ENCODE measurements around the gene SH3PXD2B. TPM values are rescaled to one million over a fixed set of nuclear protein-coding genes. Genes with fewer than 3 reads are reported as not detected.

Gene SH3PXD2B
- total and polyA plus RNA-seq, 2 donors (not counting 1 experiment from before 2014, with no cell fraction given) = not detected

DNA sequence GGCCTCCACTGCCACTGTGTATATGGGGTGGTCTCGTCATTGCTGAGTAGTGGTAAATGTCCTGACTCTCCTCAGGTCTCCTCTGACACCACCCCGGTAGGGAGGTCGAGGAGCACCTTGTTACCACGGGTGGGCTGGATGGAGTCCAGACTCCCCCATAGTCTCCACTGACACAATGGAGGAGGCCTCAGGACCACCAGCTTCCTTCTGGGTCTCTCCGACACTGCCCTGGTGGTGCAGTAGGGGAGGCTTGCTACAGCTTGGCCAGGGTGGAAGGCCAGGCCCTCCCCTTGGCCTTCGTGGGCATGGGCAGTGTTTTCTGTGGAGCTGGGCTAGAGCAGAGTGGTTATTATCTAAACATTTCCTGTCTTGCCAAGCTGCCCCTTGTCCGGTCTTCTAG is 15.4 kb upstream of the SH3PXD2B start:
- TF ChIP-seq CTCF (IDR thresholded peaks at IDR 0.05) (no peak), EZH2 (IDR thresholded peaks at IDR 0.05; ENCODE audit: borderline replicate concordance, insufficient read depth, low read depth, low read length, poor library complexity, severe bottlenecking) (no peak)
- Mint-ChIP-seq H3K4me3 (no peak overlapping the region), H3K4me1 (no peaks in the 10 kb centered on the region), H3K27me3 (peaks cover 22% of the 10 kb centered on the region), H3K9me3 (ENCODE audit: insufficient read depth) (no peaks in the 10 kb centered on the region), H3K27ac (no peak overlapping the region)
- no peak for ATAC-seq (ENCODE audit: low read depth)
- ChIA-PET POLR2A (no interaction called here), CTCF (interaction anchor here (1.2 kb wide), 1 partner anchor 9 kb away, joined by 3 read pairs; no protein-coding TSS in a partner anchor)
- intact Hi-C loops (cut with micrococcal nuclease) = no loop called here
- no peaks in the 10 kb centered on the region for H3K79me2 ChIP-seq (ENCODE audit: control insufficient read depth, insufficient read depth, low read length)
- H3K27ac ChIP-seq (ENCODE audit: low read length in 2 of 2) = no peak overlapping the region
- 87% methylated on average over 5 of the region's 7 CpGs for WGBS (ENCODE audit: insufficient coverage)
- no peaks in the 10 kb centered on the region for H3K4me1 ChIP-seq (ENCODE audit: control insufficient read depth in 2 of 2, insufficient read depth in 2 of 2, low read length in 2 of 2)
- H2AFZ ChIP-seq (ENCODE audit: insufficient read depth, low read depth, low read length, poor library complexity, severe bottlenecking) = no peak overlapping the region
- no peak overlapping the region for H3K9ac ChIP-seq (ENCODE audit: low read length)
- H3K4me2 ChIP-seq (replicated peaks; ENCODE audit: low read depth, low read length, poor library complexity, severe bottlenecking) = no peak overlapping the region
- H3K27me3 ChIP-seq (replicated peaks in 1 of 4; ENCODE audit: control extremely low read depth in 1 of 4, control insufficient read depth in 3 of 4, insufficient read depth in 4 of 4, low read length in 3 of 4) = peaks cover 0 to 6% (median 1%) of the 10 kb centered on the region in 4 experiments
- no peaks in the 10 kb centered on the region for H4K20me1 ChIP-seq (ENCODE audit: control insufficient read depth, insufficient read depth, low read length, poor library complexity, severe bottlenecking)
- no peaks in the 10 kb centered on the region for H3K36me3 ChIP-seq (replicated peaks in 1 of 2; ENCODE audit: control extremely low read depth in 1 of 2, control insufficient read depth in 1 of 2, extremely low read depth in 1 of 2, insufficient read depth in 2 of 2, low read length in 1 of 2)
- peaks cover 0 to 4% (median 0%) of the 10 kb centered on the region in 3 donors for H3K9me3 ChIP-seq (ENCODE audit: control extremely low read depth in 1 of 3, control insufficient read depth in 2 of 3, insufficient read depth in 1 of 3, low read length in 2 of 3)
- DNase-seq = no peak
- H3K4me3 ChIP-seq (ENCODE audit: control extremely low read depth in 1 of 5, extremely low read depth in 1 of 5, insufficient read depth in 1 of 5, low read depth in 2 of 5, low read length in 4 of 5) = no peak overlapping the region

- TF ChIP-seq EZH2 (IDR thresholded peaks at IDR 0.05; ENCODE audit: borderline replicate concordance, insufficient read depth, low read depth, low read length, poor library complexity, severe bottlenecking) = no peak
- no peak for TF ChIP-seq CTCF (IDR thresholded peaks at IDR 0.05)
- no peak overlapping the region for H3K4me3 Mint-ChIP-seq
- Histone ChIP-seq H3K79me2 (ENCODE audit: control insufficient read depth, insufficient read depth, low read length) (no peaks in the 10 kb centered on the region), H3K4me3 (ENCODE audit: control extremely low read depth in 1 of 5, extremely low read depth in 1 of 5, insufficient read depth in 1 of 5, low read depth in 2 of 5, low read length in 4 of 5) (no peak overlapping the region), H3K27me3 (replicated peaks in 1 of 4; ENCODE audit: control extremely low read depth in 1 of 4, control insufficient read depth in 3 of 4, insufficient read depth in 4 of 4, low read length in 3 of 4) (peaks cover 0 to 5% (median 0%) of the 10 kb centered on the region in 4 experiments), H4K20me1 (ENCODE audit: control insufficient read depth, insufficient read depth, low read length, poor library complexity, severe bottlenecking) (no peaks in the 10 kb centered on the region), H3K9me3 (ENCODE audit: control extremely low read depth in 1 of 3, control insufficient read depth in 2 of 3, insufficient read depth in 1 of 3, low read length in 2 of 3) (peaks cover 0 to 17% (median 5%) of the 10 kb centered on the region in 3 donors), H3K9ac (ENCODE audit: low read length) (no peak overlapping the region), H3K4me2 (replicated peaks; ENCODE audit: low read depth, low read length, poor library complexity, severe bottlenecking) (no peak overlapping the region), H2AFZ (ENCODE audit: insufficient read depth, low read depth, low read length, poor library complexity, severe bottlenecking) (no peak overlapping the region), H3K27ac (ENCODE audit: low read length in 2 of 2) (no peak overlapping the region), H3K36me3 (replicated peaks in 1 of 2; ENCODE audit: control extremely low read depth in 1 of 2, control insufficient read depth in 1 of 2, extremely low read depth in 1 of 2, insufficient read depth in 2 of 2, low read length in 1 of 2) (no peaks in the 10 kb centered on the region), H3K4me1 (ENCODE audit: control insufficient read depth in 2 of 2, insufficient read depth in 2 of 2, low read length in 2 of 2) (no peaks in the 10 kb centered on the region)
- peaks cover 17% of the 10 kb centered on the region for H3K27me3 Mint-ChIP-seq
- CTCF ChIA-PET = interaction anchor here (1.3 kb wide), 1 partner anchor 231 kb away, joined by 5 read pairs; no protein-coding TSS in a partner anchor
- DNase-seq = no peak
- intact Hi-C loops (cut with micrococcal nuclease) = no loop called here
- H3K27ac Mint-ChIP-seq = no peak overlapping the region
- no peak for ATAC-seq (ENCODE audit: low read depth)
- POLR2A ChIA-PET = no interaction called here
- peaks cover 4% of the 10 kb centered on the region for H3K4me1 Mint-ChIP-seq
- peaks cover 7% of the 10 kb centered on the region for H3K9me3 Mint-ChIP-seq (ENCODE audit: insufficient read depth)
- 89% methylated on average over 7 of the region's 7 CpGs for WGBS (ENCODE audit: insufficient coverage)
Observed at GRCh38 chr5:172466062-172466461, 11.7 kb upstream of the SH3PXD2B start.

Data from B cell (primary cell).